KOPT-K1 (cell line): ENCODE results near the gene ZDHHC13.

Source experiments
- H3K27ac ChIP-seq: fragments of 200-600 bp; sonication (generic); 2 replicates; pipeline ENCODE4 v1.5.1; 2016; ENCODE audit warnings: antibody characterized with exemption, mild to moderate bottlenecking, low read depth, low read length; ENCODE audit not compliant: poor library complexity, severe bottlenecking
- H3K36me3 ChIP-seq: fragments of 200-600 bp; sonication (generic); 2 replicates; pipeline ENCODE4 v1.5.1; 2017; ENCODE audit warnings: antibody characterized with exemption, mild to moderate bottlenecking, low read length, moderate library complexity; ENCODE audit not compliant: insufficient read depth
- H3K9me3 ChIP-seq: fragments of 200-600 bp; sonication (generic); 2 replicates; pipeline ENCODE4 v1.5.1; 2017; ENCODE audit warnings: antibody characterized with exemption, low read length, mild to moderate bottlenecking; ENCODE audit not compliant: insufficient read depth, poor library complexity, severe bottlenecking

Gene ZDHHC13

DNA sequence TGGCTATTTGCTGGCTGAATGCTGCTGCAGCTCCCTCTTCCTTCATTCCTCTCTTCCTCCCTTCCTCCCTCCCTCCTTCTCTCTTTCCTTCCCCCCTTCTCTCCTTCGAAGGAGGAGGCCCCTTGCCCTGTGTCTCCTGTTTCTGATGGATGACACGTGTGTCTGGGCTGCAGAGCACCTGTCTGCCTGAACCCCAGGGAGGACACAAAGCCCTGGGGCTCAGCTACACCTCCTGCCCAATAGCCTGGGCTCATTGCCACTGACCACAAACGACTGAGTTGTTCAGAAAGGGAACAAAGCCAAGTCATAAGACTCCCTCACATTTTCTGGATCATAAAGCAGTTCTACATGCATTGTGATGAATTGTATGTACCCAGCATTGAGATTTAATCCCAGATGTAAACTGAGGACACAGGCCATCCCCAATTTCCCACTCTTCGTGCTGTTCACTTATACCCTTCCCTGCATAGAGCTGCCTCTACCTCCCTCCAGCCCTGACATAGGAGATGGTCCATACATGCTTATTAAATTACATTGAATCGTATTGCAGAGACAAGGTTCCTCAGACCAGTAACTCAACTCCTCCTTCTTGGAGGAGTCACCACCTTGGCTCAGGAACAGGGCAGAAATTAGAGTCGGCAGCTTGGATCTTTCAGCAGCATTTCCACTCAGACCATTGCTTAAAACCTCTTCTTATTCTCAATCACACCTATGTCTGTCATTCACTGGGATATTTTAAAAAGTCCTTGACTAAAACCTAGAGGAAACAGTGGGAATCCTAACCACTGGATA is 83.6 kb downstream of the ZDHHC13 start:
- Histone ChIP-seq H3K9me3 (no peaks in the 10 kb centered on the region), H3K36me3 (no peaks in the 10 kb centered on the region), H3K27ac (no peak overlapping the region)

GRCh38 chr11:19201737-19202605 is 85.0 kb downstream of the ZDHHC13 start, which contains the start of gene CSRP3:
CSRP3 (minus strand) TSS chr11:19201983; CDS start chr11:19192448, 9,535 bp downstream.
- H3K36me3 ChIP-seq = no peaks in the 10 kb centered on the region
- H3K27ac ChIP-seq = no peak within 1 kb of the TSS
- H3K9me3 ChIP-seq = no peaks in the 10 kb centered on the region

GRCh38 chr11:19204836-19205235 is 87.9 kb downstream of the ZDHHC13 start:
- Histone ChIP-seq H3K36me3 (no peaks in the 10 kb centered on the region), H3K27ac (no peak overlapping the region), H3K9me3 (no peaks in the 10 kb centered on the region)

GRCh38 chr11:19208181-19208580 is 91.2 kb downstream of the ZDHHC13 start:
- Histone ChIP-seq H3K27ac (no peak overlapping the region), H3K36me3 (no peaks in the 10 kb centered on the region), H3K9me3 (no peaks in the 10 kb centered on the region)

- no peaks in the 10 kb centered on the region for H3K36me3 ChIP-seq
- no peak overlapping the region for H3K27ac ChIP-seq
- H3K9me3 ChIP-seq = no peaks in the 10 kb centered on the region
These were observed 92.1 kb downstream of the ZDHHC13 start for GRCh38 chr11:19208959-19209546.

- Histone ChIP-seq H3K36me3 (no peaks in the 10 kb centered on the region), H3K9me3 (no peaks in the 10 kb centered on the region), H3K27ac (no peak overlapping the region)
These were observed 92.8 kb downstream of the ZDHHC13 start for GRCh38 chr11:19209617-19210370.

DNA sequence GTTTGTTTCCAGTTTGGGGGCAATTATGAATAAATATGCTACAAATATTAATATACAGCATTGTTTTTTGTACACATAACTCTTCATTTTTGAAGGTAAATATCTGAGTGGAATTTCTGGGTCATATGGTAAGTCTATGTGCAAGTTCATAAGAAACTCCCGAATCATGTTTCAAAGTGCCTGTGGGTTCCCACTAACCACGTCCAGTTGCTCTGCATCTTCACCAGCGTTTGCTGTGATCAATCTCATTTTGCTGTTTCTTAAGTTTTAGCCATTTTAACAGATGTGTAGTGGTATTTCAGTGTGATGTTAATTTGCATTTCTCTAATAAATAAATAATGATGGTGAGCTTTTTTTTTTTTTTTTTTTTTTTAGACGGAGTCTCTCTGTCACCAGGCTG is 99.1 kb downstream of the ZDHHC13 start:
- Histone ChIP-seq H3K27ac (no peak overlapping the region), H3K9me3 (no peaks in the 10 kb centered on the region), H3K36me3 (no peaks in the 10 kb centered on the region)

GRCh38 chr11:19216709-19217374 is 99.9 kb downstream of the ZDHHC13 start:
- no peaks in the 10 kb centered on the region for H3K9me3 ChIP-seq
- H3K27ac ChIP-seq = no peak overlapping the region
- H3K36me3 ChIP-seq = no peaks in the 10 kb centered on the region

DNA sequence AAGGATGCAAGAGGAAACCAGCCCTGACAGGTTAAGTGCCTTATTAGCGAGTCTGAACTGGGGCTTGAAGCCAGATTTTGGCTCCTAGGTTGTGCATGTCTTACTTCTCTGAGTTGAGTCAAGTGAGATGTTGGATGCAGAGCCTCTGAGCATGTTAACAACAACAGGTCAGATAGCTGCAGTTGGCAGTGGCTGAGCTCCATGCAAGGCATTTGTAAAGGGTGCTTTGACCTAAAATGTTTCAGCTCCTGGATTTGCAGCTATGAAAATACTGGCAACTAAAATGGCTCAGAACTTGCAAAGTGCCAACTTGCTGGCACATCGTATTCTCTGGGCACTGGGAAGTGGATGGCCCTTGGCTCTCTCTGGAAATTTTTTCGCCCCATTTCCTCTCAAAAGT is 101.2 kb downstream of the ZDHHC13 start:
- Histone ChIP-seq H3K9me3 (no peaks in the 10 kb centered on the region), H3K36me3 (peaks cover 12% of the 10 kb centered on the region)

GRCh38 chr11:19218786-19219460 is 102.0 kb downstream of the ZDHHC13 start:
- Histone ChIP-seq H3K27ac (no peak overlapping the region), H3K36me3 (peaks cover 19% of the 10 kb centered on the region), H3K9me3 (no peaks in the 10 kb centered on the region)

More for the DNA sequence above, 101.2 kb downstream of the ZDHHC13 start:
- no peak overlapping the region for H3K27ac ChIP-seq

DNA sequence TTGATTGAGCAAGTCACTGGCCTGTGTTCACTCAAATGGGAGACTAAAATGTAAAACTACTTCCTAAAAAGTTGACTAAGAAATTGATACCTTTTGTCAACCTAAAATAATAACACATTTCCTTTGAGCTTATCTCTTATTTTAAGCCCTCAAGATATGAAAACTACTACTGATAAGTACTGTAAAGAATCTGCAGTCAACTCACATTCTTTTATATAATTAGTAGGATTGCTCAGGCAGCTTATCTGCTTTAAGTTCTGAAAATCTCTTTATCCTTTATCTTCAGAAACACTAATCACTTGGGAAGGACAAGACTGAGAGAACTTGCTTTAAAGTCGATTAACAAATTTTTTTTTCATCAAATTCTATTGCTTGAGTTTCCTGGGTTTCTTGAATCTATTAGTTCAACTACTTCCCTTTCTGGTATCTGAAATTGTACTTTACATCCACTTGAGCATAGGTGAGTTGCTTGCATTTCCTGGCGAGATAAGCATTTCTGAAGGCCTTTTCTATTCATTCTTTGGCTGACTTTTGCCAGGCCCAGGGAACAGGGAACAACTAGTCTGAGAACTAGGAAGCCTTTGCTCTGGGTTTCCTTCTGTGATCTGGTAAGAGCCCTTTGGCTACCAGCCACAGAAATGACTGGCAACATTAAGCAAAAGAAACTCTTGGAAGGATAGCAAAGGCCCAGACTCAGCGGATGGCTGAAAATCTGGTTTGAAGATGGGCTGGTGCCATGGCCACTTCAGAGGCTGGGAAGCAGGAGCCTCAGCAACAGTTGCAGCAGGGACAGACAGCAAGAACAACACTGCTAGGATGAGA is 104.1 kb downstream of the ZDHHC13 start:
- no peaks in the 10 kb centered on the region for H3K9me3 ChIP-seq
- no peak overlapping the region for H3K27ac ChIP-seq
- H3K36me3 ChIP-seq = peaks cover 41% of the 10 kb centered on the region

- Histone ChIP-seq H3K36me3 (peaks cover 81% of the 10 kb centered on the region), H3K9me3 (no peaks in the 10 kb centered on the region), H3K27ac (no peak overlapping the region)
These were observed 108.2 kb downstream of the ZDHHC13 start for GRCh38 chr11:19225123-19225522.

- no peaks in the 10 kb centered on the region for H3K9me3 ChIP-seq
- no peak overlapping the region for H3K27ac ChIP-seq
- peaks cover 86% of the 10 kb centered on the region for H3K36me3 ChIP-seq
These were observed 108.6 kb downstream of the ZDHHC13 start for GRCh38 chr11:19225581-19225980.
